NCI-H1048 (cell line): ENCODE results near the gene SEC24D.

Source experiments
- DNase-seq: peaks from one replicate; lab custom pipeline; 2025; lab: John Stamatoyannopoulos, UW

SEC24D gene

GRCh38 chr4:118772767-118773428, 63.0 kb downstream of the SEC24D start:
- no peak for DNase-seq

DNA sequence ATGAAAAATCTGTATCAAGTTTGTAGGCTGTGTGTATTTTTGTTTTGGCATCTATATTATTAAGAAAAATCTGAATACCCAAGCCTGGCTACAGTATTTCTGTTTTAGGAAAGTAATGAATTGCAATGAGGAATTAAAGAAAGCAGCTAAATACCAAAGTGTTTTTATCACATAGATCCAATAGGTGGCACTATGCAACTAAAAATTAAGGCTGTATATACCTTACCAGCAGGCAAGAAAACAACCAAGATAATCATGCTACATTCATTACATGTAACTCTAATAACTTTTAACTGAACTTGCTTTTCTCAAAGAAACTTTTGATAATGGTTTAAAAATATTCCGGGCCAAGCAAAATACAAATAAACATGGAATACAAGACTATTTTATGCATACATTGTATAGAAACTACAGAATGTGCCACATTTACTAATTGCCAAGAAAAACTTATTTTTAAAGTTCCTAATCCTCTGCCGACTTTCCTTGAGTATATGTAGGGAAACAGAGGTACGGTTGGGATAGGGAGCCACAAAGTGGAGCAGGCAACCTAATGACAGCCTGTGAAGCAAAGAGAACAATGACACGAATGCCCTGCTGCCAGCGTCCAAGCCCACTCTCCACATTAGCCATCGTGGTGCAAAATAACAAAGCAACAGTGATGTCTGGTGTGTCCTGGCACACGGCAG, 63.7 kb downstream of the SEC24D start:
- DNase-seq: no peak

DNA sequence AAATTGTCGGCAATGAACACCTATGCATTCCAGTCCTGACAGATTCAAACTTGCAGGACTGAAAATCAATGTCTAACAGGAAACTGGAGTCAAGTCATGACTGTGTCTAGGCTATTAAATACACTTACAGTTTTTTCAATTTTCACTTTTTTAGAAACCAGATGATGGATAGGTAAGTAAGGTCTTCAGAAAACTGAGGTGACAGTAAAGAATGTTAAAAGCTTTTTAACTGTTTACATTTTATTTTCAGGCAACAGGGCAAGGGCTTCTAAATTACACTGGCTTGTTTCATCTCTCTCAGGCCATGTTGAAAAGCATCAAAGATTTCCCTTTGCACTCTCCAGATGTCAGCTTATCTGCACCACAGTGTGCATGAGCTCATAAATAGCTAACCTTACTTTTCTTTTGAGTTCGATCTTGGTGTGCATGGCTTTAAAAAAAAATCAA, 65.2 kb downstream of the SEC24D start:
- no peak for DNase-seq

DNA sequence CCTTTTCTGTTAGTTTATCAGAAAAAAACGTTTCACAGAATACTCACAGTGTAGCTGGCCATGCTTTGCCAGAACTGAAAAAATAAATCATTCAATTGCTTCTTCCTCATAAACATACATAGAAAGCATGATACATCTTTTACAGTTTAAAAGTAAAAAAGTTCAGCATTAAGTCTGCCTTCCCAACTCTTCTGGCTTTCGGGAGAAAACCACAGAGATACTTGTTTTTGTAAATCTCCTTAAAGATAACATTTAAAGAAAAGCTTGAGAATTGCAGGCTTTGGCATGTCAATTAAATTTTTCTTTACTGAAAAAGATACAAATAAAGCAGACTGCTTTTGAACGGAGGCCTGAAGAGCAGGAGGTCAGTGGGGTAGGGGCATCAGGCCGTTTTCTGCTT, 66.8 kb downstream of the SEC24D start:
- DNase-seq: no peak

DNA sequence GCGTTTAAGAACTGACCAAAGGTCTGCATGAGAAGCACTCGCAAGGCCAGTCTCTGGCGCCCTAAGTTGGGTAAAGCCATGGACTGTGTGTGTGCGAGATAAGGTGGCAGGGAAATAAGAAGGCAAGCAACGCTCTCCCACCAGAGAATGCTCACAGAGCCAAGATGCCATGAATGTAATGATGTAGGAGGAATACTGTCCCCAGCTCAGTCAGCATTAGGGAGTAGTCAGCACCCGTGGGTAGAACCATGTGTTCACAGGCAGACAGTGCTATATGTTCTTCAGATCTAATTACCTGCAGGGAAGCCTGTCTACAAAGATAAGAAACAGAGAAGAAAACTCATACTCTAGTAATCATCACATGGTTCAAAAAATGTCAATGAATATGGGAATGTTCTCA, 68.8 kb downstream of the SEC24D start:
- no peak for DNase-seq

- DNase-seq: no peak
Observed at GRCh38 chr4:118765399-118765798, 70.5 kb downstream of the SEC24D start.

GRCh38 chr4:118762730-118763477, 73.0 kb downstream of the SEC24D start:
- no peak for DNase-seq

- no peak for DNase-seq
Observed at GRCh38 chr4:118762155-118762554, 73.8 kb downstream of the SEC24D start.

DNA sequence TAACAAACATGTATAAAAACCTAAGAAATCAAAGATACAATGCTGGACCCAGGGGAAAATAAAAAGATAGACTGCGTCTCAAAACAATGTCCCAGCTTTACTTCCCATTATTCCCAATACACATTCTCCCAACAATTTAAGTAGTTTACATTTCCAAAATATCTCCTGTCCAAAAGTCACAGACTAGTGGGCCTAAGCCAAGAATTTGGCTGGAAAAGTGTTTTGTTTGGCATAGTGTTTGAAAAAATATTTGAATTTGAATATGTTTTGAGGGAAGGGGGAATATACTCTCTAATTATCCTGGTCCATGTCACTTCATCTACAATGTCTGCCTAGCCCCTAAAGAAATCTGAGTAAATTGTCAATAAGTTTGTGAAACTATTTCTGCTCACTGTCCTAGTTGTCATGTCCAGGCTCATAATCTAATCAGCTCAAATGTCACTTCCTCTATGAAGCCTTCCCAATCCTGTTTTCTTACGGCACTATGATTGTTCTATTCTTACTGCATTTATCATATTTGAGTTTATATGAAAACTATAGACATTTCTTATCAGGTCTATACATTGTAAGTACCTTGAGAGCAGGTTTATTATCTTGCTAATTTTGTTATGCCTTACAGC, 74.4 kb downstream of the SEC24D start:
- no peak for DNase-seq

DNA sequence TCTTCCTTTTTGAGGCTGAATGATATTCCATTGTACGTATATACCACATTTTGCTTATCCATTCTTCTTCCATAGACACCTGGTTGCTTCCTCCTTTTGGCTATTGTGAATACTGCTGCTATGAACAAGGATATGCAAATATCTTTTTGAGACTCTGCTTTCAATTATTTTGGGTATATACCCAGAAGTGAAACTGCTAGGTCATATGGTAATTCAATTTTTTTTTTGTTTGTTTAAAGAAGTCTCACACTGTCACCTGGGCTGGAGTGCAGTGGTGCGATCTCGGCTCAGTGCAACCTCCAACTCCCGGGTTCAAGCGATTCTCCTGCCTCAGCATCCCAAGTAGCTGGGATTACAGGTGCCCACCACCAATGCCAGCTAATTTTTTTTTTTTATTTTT, 75.4 kb downstream of the SEC24D start:
- DNase-seq: no peak

- DNase-seq: no peak
Observed at GRCh38 chr4:118760092-118760491, 75.8 kb downstream of the SEC24D start.

GRCh38 chr4:118759481-118759880, 76.4 kb downstream of the SEC24D start:
- DNase-seq: no peak

GRCh38 chr4:118758293-118758692, 77.6 kb downstream of the SEC24D start:
- no peak for DNase-seq

DNA sequence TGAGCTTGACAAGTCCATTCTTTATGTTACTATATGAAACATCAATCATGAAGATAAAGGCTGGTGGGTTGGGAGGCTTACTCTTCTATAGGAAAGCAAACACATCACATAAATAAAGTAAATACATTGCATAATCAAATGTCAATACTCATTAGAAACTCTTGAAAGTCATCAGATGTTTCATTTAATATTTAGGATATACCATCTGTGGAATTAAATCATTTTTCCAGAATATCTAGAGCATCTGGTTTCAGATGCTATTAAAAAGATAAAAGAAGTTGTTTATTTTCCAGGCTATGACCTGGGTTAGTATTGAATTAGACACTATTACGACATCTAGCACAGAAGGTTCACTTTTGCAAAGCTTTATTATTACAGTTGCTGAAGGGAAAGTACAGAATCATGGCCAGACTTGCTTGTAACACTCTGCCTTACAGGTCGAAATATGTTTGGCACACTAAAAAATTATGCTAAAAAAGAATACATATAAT, 78.1 kb downstream of the SEC24D start:
- DNase-seq: no peak

GRCh38 chr4:118756958-118757357, 79.0 kb downstream of the SEC24D start:
- no peak for DNase-seq

DNA sequence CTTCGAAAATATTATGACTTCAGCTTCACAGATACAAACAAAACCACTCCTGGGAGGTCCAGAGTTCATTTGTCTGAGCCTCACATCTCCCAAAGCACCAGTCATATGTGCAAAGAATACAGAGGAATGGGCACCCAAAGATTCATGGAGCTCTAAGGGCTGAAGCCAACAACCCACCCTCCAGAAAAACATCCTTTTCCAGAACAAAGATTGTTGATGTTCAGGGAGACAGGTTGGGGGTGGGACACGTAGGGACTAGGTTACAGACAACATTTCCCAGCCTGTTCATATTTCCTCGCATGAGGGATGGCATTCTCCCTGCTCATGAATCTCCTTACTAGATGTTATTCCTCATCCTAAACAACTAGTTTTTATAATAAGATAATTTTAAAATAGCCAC, 79.5 kb downstream of the SEC24D start:
- DNase-seq: no peak

DNA sequence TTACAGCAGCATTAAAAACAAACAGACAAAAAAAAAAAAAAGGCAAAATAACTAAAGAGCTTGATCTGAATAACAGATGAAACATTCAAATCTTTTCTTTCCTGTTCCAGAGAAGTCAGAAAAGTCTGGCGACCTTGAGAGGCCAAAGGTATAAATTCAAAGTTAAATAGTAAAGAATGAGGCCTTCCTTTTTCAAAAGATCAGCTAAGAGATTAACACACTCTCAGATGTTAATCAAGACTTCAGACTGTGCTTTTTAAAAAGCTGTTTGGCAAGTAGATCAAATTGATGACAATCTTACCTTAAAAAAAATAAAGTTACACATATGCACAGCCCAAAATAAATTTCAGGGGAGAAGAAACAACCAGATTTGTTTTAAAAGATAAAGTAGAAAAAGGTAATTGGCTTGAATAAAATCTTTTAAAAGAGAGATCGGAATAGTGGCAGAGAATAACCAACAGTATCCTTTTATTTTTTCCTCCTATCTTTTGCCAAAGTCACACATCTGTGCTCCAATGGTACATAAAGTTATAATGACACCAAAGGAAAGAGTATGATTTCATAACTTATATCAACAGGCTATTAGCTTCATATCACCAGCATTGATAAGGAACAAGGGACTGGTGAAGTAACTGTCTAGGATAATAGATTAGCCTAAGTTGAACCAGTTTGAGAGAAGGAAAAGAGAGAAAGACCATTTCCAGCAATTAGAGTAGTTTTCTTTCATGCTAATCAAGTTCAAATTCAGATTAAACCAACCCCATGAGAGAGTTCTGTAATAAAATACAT, 80.3 kb downstream of the SEC24D start:
- no peak for DNase-seq

GRCh38 chr4:118754890-118755289, 81.0 kb downstream of the SEC24D start:
- no peak for DNase-seq

DNA sequence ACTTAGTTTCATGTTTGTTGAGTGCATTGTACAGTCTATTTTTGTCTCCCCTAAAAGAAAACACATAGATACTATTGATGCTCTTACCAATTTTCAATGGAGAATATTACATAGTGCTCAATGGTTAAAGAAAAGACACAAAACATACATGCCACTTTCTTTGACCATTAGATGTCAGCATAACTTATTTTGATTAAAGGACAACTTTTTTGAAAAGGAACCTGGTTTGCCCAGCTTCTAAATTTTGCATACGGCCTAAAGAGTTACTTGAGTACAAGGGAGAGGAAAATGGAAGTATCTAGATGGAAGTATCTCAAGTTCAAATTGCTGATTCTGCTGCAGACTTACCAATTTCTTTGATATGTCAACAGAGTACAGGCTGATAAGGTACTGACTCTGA, 82.2 kb downstream of the SEC24D start:
- no peak for DNase-seq

GRCh38 chr4:118753096-118753495, 82.8 kb downstream of the SEC24D start:
- DNase-seq: no peak

GRCh38 chr4:118752551-118752950, 83.4 kb downstream of the SEC24D start:
- no peak for DNase-seq
